Sigmoid colon (tissue), 7 donors: ENCODE results near the gene ROCK1. TPM values are rescaled to one million over a fixed set of nuclear protein-coding genes. Genes with fewer than 3 reads are reported as not detected.

Experiments used
- DNase-seq: peaks from one replicate; pipeline ENCODE4 v3.0.0-alpha.2; 2019
- H3K27ac ChIP-seq, 4 donors: fragments of 200-600 bp; sonication (generic); one replicate each; pipeline ENCODE4 v1.5.1; 2016 to 2019; ENCODE audit warnings: mild to moderate bottlenecking in 1 of 4
- H3K27me3 ChIP-seq, 3 donors: fragments of 200-600 bp; sonication (generic); one replicate each; pipeline ENCODE4 v1.5.1; 2019; ENCODE audit warnings: mild to moderate bottlenecking in 1 of 3
- H3K36me3 ChIP-seq, 4 donors: fragments of 200-600 bp; sonication (generic); one replicate each; pipeline ENCODE4 v1.5.1; 2016 to 2019
- H3K4me1 ChIP-seq, 4 donors: fragments of 200-600 bp; sonication (generic); one replicate each; pipeline ENCODE4 v1.5.1; 2017 to 2019
- H3K4me3 ChIP-seq, 4 donors: fragments of 200-600 bp; sonication (generic); one replicate each; pipeline ENCODE4 v1.5.1; 2017 to 2019; ENCODE audit warnings: mild to moderate bottlenecking in 2 of 4, moderate library complexity in 1 of 4
- H3K9me3 ChIP-seq, 4 donors: fragments of 200-600 bp in 3 of 4; sonication (generic) in 3 of 4; one replicate each; pipeline versions ENCODE4 v1.5.1 to v1.6.1; 2013 to 2019
- EP300 ChIP-seq, 4 donors: sonication (generic); formaldehyde crosslinking; IDR thresholded peaks; one replicate each; pipeline ENCODE4 v1.6.1; 2017; ENCODE audit warnings: antibody characterized with exemption in 4 of 4
- POLR2A ChIP-seq, 2 donors: fragments of 450-650 bp; IDR thresholded peaks; one replicate each; pipeline ENCODE4 v1.6.1; 2016; ENCODE audit warnings: antibody characterized with exemption in 2 of 2, mild to moderate bottlenecking in 2 of 2, moderate library complexity in 2 of 2
- POLR2AphosphoS5 ChIP-seq, 4 donors: sonication (generic); formaldehyde crosslinking; IDR thresholded peaks; one replicate each; pipeline ENCODE4 v1.6.1; 2017; ENCODE audit warnings: antibody characterized with exemption in 4 of 4
- WGBS, 2 donors: extraction: QIAGEN DNeasy Blood & Tissue Kit; methylation state at CpG; one replicate each; pipeline ENCODE4 v1.1.7; 2013; 5-methylcytosine and 5-hydroxymethylcytosine counted together
- intact Hi-C: fragments of 100-400 bp; cut with DNase I; formaldehyde crosslinking; loops from one replicate; pipeline ENCODE4 v1.15.1; 2023
- polyA plus RNA-seq, 3 donors: library from polyadenylated mRNA; stranded (reverse); fragments of 200-250 nt; gene quantifications; one replicate each; pipeline ENCODE4 v1.2.3, GENCODE V29; 2013
- total RNA-seq, 4 donors: library from RNA; depleted of rRNA; stranded (reverse); fragments of >200 nt; gene quantifications; one replicate each; pipeline ENCODE4 v1.1.0, GENCODE V29; 2016
- TF ChIP-seq, protein P1 (sequence below), 4 experiments: fragments of 450-650 bp in 3 of 4; fragments of 200-600 bp in 1 of 4; IDR thresholded peaks; one replicate each; pipeline ENCODE4 v1.5.1; 2016 to 2019; ENCODE audit warnings: antibody characterized with exemption in 4 of 4, mild to moderate bottlenecking in 3 of 4, moderate library complexity in 2 of 4
- donor health status: healthy with polysubstance abuse.
- donor health status: Bipolar disorder and iron deficiency.
- donor health status: healthy.

Gene ROCK1
- total and polyA plus RNA-seq, 7 donors: 7.8 to 86.7 (median 55.8) TPM

DNA sequence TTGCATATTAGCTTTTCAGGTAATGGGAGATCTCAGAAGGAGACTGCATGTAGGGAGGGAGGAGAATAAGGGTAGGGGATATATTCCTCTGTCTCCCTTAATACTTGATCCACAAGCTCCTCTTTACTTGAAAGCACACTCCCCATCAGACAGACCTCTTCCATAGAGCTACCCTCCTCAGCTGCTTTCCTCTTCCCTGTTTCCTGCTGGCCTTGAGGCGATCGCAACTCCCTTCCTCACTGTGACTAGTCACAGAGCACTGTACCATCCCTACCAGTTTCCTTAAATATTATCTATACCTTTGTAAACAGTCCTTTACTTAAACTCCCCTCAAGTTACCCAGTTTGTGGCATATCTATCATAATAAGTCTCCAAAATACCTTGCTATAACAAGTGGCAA is 10.9 kb downstream of the ROCK1 start:
- peaks cover 0 to 71% (median 37%) of the 10 kb centered on the region in 4 donors for H3K4me1 ChIP-seq
- intact Hi-C loops: no loop called here
- TF ChIP-seq POLR2A (IDR thresholded peaks at IDR 0.05) (no peak), POLR2AphosphoS5 (IDR thresholded peaks at IDR 0.05) (no peak), EP300 (IDR thresholded peaks at IDR 0.05) (no peak)
- TF ChIP-seq, protein P1, sequence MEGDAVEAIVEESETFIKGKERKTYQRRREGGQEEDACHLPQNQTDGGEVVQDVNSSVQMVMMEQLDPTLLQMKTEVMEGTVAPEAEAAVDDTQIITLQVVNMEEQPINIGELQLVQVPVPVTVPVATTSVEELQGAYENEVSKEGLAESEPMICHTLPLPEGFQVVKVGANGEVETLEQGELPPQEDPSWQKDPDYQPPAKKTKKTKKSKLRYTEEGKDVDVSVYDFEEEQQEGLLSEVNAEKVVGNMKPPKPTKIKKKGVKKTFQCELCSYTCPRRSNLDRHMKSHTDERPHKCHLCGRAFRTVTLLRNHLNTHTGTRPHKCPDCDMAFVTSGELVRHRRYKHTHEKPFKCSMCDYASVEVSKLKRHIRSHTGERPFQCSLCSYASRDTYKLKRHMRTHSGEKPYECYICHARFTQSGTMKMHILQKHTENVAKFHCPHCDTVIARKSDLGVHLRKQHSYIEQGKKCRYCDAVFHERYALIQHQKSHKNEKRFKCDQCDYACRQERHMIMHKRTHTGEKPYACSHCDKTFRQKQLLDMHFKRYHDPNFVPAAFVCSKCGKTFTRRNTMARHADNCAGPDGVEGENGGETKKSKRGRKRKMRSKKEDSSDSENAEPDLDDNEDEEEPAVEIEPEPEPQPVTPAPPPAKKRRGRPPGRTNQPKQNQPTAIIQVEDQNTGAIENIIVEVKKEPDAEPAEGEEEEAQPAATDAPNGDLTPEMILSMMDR (IDR thresholded peaks at IDR 0.05): no peak
- WGBS, 2 donors: 77 to 80% methylated on average over 2 of the region's 2 CpGs
- H3K36me3 ChIP-seq: no peaks in the 10 kb centered on the region
- H3K9me3 ChIP-seq: no peaks in the 10 kb centered on the region
- H3K27me3 ChIP-seq: no peaks in the 10 kb centered on the region
- no peak overlapping the region for H3K27ac ChIP-seq
- DNase-seq: no peak
- H3K4me3 ChIP-seq: no peak overlapping the region

- no peak overlapping the region for H3K4me3 ChIP-seq
- H3K27ac ChIP-seq: no peak overlapping the region
- peaks cover 0 to 67% (median 34%) of the 10 kb centered on the region in 4 donors for H3K4me1 ChIP-seq
- TF ChIP-seq EP300 (IDR thresholded peaks at IDR 0.05) (no peak), POLR2A (IDR thresholded peaks at IDR 0.05) (no peak), POLR2AphosphoS5 (IDR thresholded peaks at IDR 0.05) (no peak)
- TF ChIP-seq, protein P1 (IDR thresholded peaks at IDR 0.05): no peak
- no peaks in the 10 kb centered on the region for H3K27me3 ChIP-seq
- no peak for DNase-seq
- H3K9me3 ChIP-seq: no peaks in the 10 kb centered on the region
- intact Hi-C loops: no loop called here
- no peaks in the 10 kb centered on the region for H3K36me3 ChIP-seq
Measured at GRCh38 chr18:21100146-21100545, 11.5 kb downstream of the ROCK1 start.

DNA sequence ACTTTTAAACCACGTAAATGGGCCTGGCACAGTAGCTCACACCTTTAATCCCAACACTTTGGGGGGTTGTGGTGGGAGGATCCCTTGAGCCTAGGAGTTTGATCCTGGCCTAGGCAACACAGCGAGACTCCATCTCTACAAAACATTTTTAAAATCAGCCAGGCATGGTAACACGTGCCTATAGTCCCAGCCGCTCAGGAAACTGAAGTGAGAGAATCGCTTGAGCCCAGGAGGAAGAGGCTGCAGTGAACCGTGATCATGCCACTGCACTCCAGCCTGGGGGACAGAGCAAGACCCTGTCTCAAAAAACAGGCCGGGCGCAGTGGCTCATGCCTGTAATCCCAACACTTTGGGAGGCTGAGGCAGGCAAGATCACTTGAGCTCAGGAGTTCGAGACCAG is 12.2 kb downstream of the ROCK1 start:
- H3K4me3 ChIP-seq: no peak overlapping the region
- no peak for DNase-seq
- no peak for TF ChIP-seq POLR2A (IDR thresholded peaks at IDR 0.05)
- intact Hi-C loops: no loop called here
- peaks cover 0 to 61% (median 34%) of the 10 kb centered on the region in 4 donors for H3K4me1 ChIP-seq
- H3K27me3 ChIP-seq: no peaks in the 10 kb centered on the region
- H3K9me3 ChIP-seq: no peaks in the 10 kb centered on the region
- WGBS, 2 donors: 72 to 92% methylated on average over 9 of the region's 9 CpGs
- H3K27ac ChIP-seq: no peak overlapping the region
- H3K36me3 ChIP-seq: no peaks in the 10 kb centered on the region

DNA sequence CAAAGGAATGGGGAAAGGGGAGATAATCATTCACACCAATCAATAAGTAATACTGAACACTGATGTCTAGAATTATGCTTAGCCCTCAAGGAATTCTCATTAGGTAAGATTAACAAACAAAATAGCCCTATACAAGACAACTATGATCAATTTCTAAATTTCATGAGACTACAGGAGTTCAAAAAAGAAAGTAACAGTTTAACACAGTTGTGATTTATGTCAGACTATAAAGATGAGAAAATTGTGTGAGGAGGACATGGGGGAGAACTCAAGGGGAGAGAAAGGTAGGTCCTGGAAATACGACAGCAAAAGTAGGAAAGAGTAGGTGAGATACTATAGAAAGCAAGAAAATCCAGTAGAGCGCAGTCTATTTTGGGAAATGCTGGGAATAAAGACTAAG is 14.9 kb downstream of the ROCK1 start:
- H3K9me3 ChIP-seq: no peaks in the 10 kb centered on the region
- no peaks in the 10 kb centered on the region for H3K36me3 ChIP-seq
- no peak for DNase-seq
- intact Hi-C loops: no loop called here
- no peak overlapping the region for H3K4me3 ChIP-seq
- H3K27me3 ChIP-seq: no peaks in the 10 kb centered on the region
- no peak for TF ChIP-seq EP300 (IDR thresholded peaks at IDR 0.05)
- no peak for TF ChIP-seq POLR2A (IDR thresholded peaks at IDR 0.05)
- TF ChIP-seq, protein P1 (IDR thresholded peaks at IDR 0.05): no peak
- no peak for TF ChIP-seq POLR2AphosphoS5 (IDR thresholded peaks at IDR 0.05)
- WGBS, 2 donors: 93% methylated on average over 2 of the region's 2 CpGs
- H3K4me1 ChIP-seq: peaks cover 0 to 50% (median 27%) of the 10 kb centered on the region in 4 donors
- H3K27ac ChIP-seq: no peak overlapping the region

DNA sequence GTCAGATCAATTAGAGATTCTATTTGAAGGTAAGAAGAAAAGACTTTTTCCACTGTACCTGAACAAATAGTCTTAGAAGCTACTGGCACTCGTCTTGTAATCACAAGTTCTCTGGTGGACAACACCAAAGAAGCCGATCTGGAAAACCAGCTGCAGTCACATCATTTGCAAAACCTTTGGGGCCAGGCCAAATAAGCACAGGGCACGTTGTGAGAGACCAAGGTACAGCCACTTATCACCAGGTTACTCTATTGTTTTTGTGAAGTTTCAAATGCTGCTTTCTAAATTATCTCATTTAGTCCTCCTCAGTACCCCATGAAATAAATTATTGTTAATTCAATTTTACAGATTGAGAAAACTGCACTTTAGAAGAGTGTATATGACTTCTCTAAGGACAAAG is 18.5 kb downstream of the ROCK1 start:
- H3K27ac ChIP-seq: no peak overlapping the region
- H3K4me3 ChIP-seq: no peak overlapping the region
- no peak for DNase-seq
- intact Hi-C loops: no loop called here
- no peaks in the 10 kb centered on the region for H3K9me3 ChIP-seq
- H3K36me3 ChIP-seq: no peaks in the 10 kb centered on the region
- H3K27me3 ChIP-seq: no peaks in the 10 kb centered on the region
- WGBS, 2 donors: 78 to 92% methylated on average over 3 of the region's 3 CpGs
- no peak for TF ChIP-seq EP300 (IDR thresholded peaks at IDR 0.05)
- no peak for TF ChIP-seq POLR2AphosphoS5 (IDR thresholded peaks at IDR 0.05)
- no peak for TF ChIP-seq POLR2A (IDR thresholded peaks at IDR 0.05)
- TF ChIP-seq, protein P1 (IDR thresholded peaks at IDR 0.05): no peak
- peaks cover 0 to 16% (median 8%) of the 10 kb centered on the region in 4 donors for H3K4me1 ChIP-seq
